H1 (cell line): Measurements from ENCODE around the gene ATAD3A. TPM values are rescaled to one million over a fixed set of nuclear protein-coding genes. Genes with fewer than 3 reads are reported as not detected.

Experiments used
- BRCA1 ChIP-seq: IDR thresholded peaks from 2 replicates; pipeline ENCODE4 v1.6.1; 2012; ENCODE audit warnings: low read depth, low read length, improper control_type of control experiment
- NRF1 ChIP-seq: IDR thresholded peaks from 2 replicates; pipeline ENCODE4 v1.6.1; 2011; ENCODE audit warnings: mild to moderate bottlenecking, low read depth, low read length, improper control_type of control experiment
- polyA plus RNA-seq, 7 experiments: library from polyadenylated mRNA; depleted of rRNA in 3 of 7; stranded (reverse) in 5 of 7; unstranded in 2 of 7; fragments of >200 nt in 5 of 7; fragments of 200-250 nt in 2 of 7; gene quantifications; 1 replicate in 5 of 7; 2 replicates in 1 of 7; 4 replicates in 1 of 7; pipeline versions ENCODE4 v1.2.1 to v1.2.3, GENCODE V29; 2011 to 2013; ENCODE audit warnings: missing spikeins in 2 of 7, mixed read lengths in 2 of 7
- total RNA-seq: library from RNA; stranded (reverse); fragmentation: NEBNext Ultra II Directional; extraction: Animal tissue kit (Norgen Biotek cat#: 25700); gene quantifications from 2 replicates; pipeline ENCODE4 v1.2.1, GENCODE V29; 2021
- TF ChIP-seq, protein P1 (sequence below): IDR thresholded peaks from 2 replicates; pipeline ENCODE4 v1.6.1; 2012; ENCODE audit warnings: low read length, inconsistent platforms
- TF ChIP-seq, protein P2 (sequence below): IDR thresholded peaks from 2 replicates; pipeline ENCODE4 v1.6.1; 2012; ENCODE audit warnings: inconsistent platforms

The ATAD3A gene
- total and polyA plus RNA-seq, 2 of the 8 experiments (the other 6 are each of a cell fraction or from before 2014, with no cell fraction given), result 28.3 to 64.7 TPM

DNA sequence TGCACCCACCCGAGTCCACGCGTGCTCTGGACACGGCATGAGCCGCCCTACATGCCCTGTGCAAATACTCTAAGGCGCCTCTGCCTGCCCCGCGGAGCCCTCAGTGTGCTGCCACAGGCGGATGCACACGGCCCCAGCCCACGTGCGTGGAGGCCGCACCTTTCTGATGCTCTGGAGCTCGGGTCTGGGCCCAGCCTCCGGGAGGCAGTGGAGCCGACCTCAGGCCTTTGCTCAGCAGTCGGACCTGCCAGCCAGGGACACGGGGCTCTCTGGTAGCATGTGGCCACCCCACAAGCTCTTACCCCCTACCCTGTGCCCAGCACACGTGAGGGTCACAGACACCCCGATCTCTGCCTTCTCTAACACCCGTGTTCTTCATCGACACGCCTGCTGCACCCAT lies 26.4 kb downstream of the ATAD3A start (continued):
- TF ChIP-seq, protein P1, sequence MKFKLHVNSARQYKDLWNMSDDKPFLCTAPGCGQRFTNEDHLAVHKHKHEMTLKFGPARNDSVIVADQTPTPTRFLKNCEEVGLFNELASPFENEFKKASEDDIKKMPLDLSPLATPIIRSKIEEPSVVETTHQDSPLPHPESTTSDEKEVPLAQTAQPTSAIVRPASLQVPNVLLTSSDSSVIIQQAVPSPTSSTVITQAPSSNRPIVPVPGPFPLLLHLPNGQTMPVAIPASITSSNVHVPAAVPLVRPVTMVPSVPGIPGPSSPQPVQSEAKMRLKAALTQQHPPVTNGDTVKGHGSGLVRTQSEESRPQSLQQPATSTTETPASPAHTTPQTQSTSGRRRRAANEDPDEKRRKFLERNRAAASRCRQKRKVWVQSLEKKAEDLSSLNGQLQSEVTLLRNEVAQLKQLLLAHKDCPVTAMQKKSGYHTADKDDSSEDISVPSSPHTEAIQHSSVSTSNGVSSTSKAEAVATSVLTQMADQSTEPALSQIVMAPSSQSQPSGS, result no peak
- no peak for TF ChIP-seq NRF1
- TF ChIP-seq, protein P2, sequence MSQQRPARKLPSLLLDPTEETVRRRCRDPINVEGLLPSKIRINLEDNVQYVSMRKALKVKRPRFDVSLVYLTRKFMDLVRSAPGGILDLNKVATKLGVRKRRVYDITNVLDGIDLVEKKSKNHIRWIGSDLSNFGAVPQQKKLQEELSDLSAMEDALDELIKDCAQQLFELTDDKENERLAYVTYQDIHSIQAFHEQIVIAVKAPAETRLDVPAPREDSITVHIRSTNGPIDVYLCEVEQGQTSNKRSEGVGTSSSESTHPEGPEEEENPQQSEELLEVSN, result no peak
- TF ChIP-seq BRCA1, result no peak
